WTC11 (cell line): ENCODE measurements around the gene SOX6. TPM values are rescaled to one million over a fixed set of nuclear protein-coding genes. Genes with fewer than 3 reads are reported as not detected.

ENCODE experiments used
- ATAC-seq: fragments of 200-7000 bp; cut with Tn5 transposase; 2 replicates; pipeline ENCODE4 v1.10.0; 2021; ENCODE audit warnings: mild to moderate bottlenecking, moderate library complexity
- CTCF ChIA-PET: fragments of 300-600 bp; sonication (Branson Sonifier 250); formaldehyde crosslinking; loops from one replicate; lab custom pipeline; 2021; ENCODE audit warnings: antibody characterized with exemption; lab: Charles Lee
- POLR2A ChIA-PET: fragments of 350-600 bp; sonication (Branson Sonifier 250); formaldehyde crosslinking; loops from one replicate; lab custom pipeline; 2021; ENCODE audit warnings: antibody characterized with exemption; lab: Charles Lee
- DNase-seq: peaks from one replicate; pipeline ENCODE4 v3.0.0; 2021; ENCODE audit warnings: low spot score
- H3K27ac Mint-ChIP-seq: 2 replicates; pipeline ENCODE4 v1.8.0; 2021; ENCODE audit warnings: mixed read lengths
- H3K27me3 Mint-ChIP-seq: 2 replicates; pipeline ENCODE4 v1.8.0; 2021; ENCODE audit warnings: low read depth, mild to moderate bottlenecking, moderate library complexity, mixed read lengths
- H3K36me3 Mint-ChIP-seq: 2 replicates; pipeline ENCODE4 v1.8.0; 2021; ENCODE audit warnings: mixed read lengths
- H3K4me1 Mint-ChIP-seq: 2 replicates; pipeline ENCODE4 v1.8.0; 2022; ENCODE audit warnings: mixed read lengths
- H3K4me3 Mint-ChIP-seq: 2 replicates; pipeline ENCODE4 v1.8.0; 2021; ENCODE audit warnings: mild to moderate bottlenecking, moderate library complexity, mixed read lengths
- H3K9me3 Mint-ChIP-seq: 2 replicates; pipeline ENCODE4 v1.8.0; 2021; ENCODE audit warnings: mixed read lengths
- CBFB ChIP-seq: sonication (generic); formaldehyde crosslinking; IDR thresholded peaks from 2 replicates; pipeline ENCODE4 v1.8.1; 2022; ENCODE audit warnings: mild to moderate bottlenecking, low read depth, missing genetic modification reagents
- CDX4 ChIP-seq: fragments of 250-450 bp; sonication (Bioruptor Pico); IDR thresholded peaks from 2 replicates; pipeline ENCODE4 v1.9.0; 2021; ENCODE audit warnings: moderate library complexity, mild to moderate bottlenecking, inconsistent platforms, borderline replicate concordance
- E2F4 ChIP-seq: sonication (generic); formaldehyde crosslinking; IDR thresholded peaks from 2 replicates; pipeline ENCODE4 v1.8.1; 2022; ENCODE audit warnings: low read depth, mild to moderate bottlenecking, moderate library complexity, missing genetic modification reagents, borderline replicate concordance
- E2F5 ChIP-seq: sonication (generic); formaldehyde crosslinking; IDR thresholded peaks from 2 replicates; pipeline ENCODE4 v1.8.1; 2022; ENCODE audit warnings: mild to moderate bottlenecking, moderate library complexity, missing genetic modification reagents
- ELF4 ChIP-seq: sonication (generic); formaldehyde crosslinking; IDR thresholded peaks from 2 replicates; pipeline ENCODE4 v1.8.1; 2022; ENCODE audit warnings: low read depth, mild to moderate bottlenecking, moderate library complexity, missing genetic modification reagents
- EMX1 ChIP-seq: fragments of 250-450 bp; sonication (Bioruptor Pico); IDR thresholded peaks from 2 replicates; pipeline ENCODE4 v1.8.0; 2021; ENCODE audit warnings: mild to moderate bottlenecking
- ESRRA ChIP-seq: sonication (generic); formaldehyde crosslinking; IDR thresholded peaks from 2 replicates; pipeline ENCODE4 v1.8.1; 2022; ENCODE audit warnings: mild to moderate bottlenecking, missing genetic modification reagents, borderline replicate concordance
- ETV6 ChIP-seq: sonication (generic); formaldehyde crosslinking; IDR thresholded peaks from 2 replicates; pipeline ENCODE4 v1.8.1; 2022; ENCODE audit warnings: mild to moderate bottlenecking, missing genetic modification reagents
- FOXJ3 ChIP-seq: sonication (generic); formaldehyde crosslinking; IDR thresholded peaks from 2 replicates; pipeline ENCODE4 v1.9.0; 2021; ENCODE audit warnings: missing genetic modification reagents, mild to moderate bottlenecking, borderline replicate concordance
- IRF2 ChIP-seq: sonication (generic); formaldehyde crosslinking; IDR thresholded peaks from 2 replicates; pipeline ENCODE4 v1.8.0; 2022; ENCODE audit warnings: low read depth, missing genetic modification reagents, borderline replicate concordance
- NR1H2 ChIP-seq: sonication (generic); formaldehyde crosslinking; IDR thresholded peaks from 2 replicates; pipeline ENCODE4 v1.9.0; 2021; ENCODE audit warnings: mild to moderate bottlenecking, moderate library complexity, missing genetic modification reagents
- OVOL2 ChIP-seq: fragments of 250-450 bp; sonication (Bioruptor Pico); IDR thresholded peaks from 2 replicates; pipeline ENCODE4 v1.9.0; 2021; ENCODE audit warnings: mild to moderate bottlenecking, borderline replicate concordance
- PRRX2 ChIP-seq: fragments of 250-450 bp; sonication (Bioruptor Pico); IDR thresholded peaks from 2 replicates; pipeline ENCODE4 v1.8.0; 2021; ENCODE audit warnings: mild to moderate bottlenecking
- RORB ChIP-seq: fragments of 250-450 bp; sonication (Bioruptor Pico); IDR thresholded peaks from 2 replicates; pipeline ENCODE4 v1.9.0; 2021; ENCODE audit warnings: mild to moderate bottlenecking
- TCF7 ChIP-seq: sonication (generic); formaldehyde crosslinking; IDR thresholded peaks from 2 replicates; pipeline ENCODE4 v1.8.0; 2022; ENCODE audit warnings: mild to moderate bottlenecking, low read depth, missing genetic modification reagents, moderate library complexity
- TP53 ChIP-seq: sonication (generic); formaldehyde crosslinking; IDR thresholded peaks from 2 replicates; pipeline ENCODE4 v1.8.1; 2023; ENCODE audit warnings: mild to moderate bottlenecking, missing genetic modification reagents
- ZBTB21 ChIP-seq: sonication (generic); formaldehyde crosslinking; IDR thresholded peaks from 2 replicates; pipeline ENCODE4 v1.8.1; 2023; ENCODE audit warnings: mild to moderate bottlenecking, missing genetic modification reagents, borderline replicate concordance
- ZMAT4 ChIP-seq: fragments of 250-450 bp; sonication (Bioruptor Pico); IDR thresholded peaks from 2 replicates; pipeline ENCODE4 v1.9.0; 2021; ENCODE audit warnings: mild to moderate bottlenecking
- ZNF121 ChIP-seq: sonication (generic); formaldehyde crosslinking; IDR thresholded peaks from 2 replicates; pipeline ENCODE4 v1.8.0; 2023; ENCODE audit warnings: missing genetic modification reagents
- ZNF425 ChIP-seq: fragments of 250-450 bp; sonication (Bioruptor Pico); conservative IDR thresholded peaks from 2 replicates; pipeline ENCODE4 v1.9.0; 2021; ENCODE audit warnings: mild to moderate bottlenecking
- ZNF532 ChIP-seq: fragments of 250-450 bp; sonication (Bioruptor Pico); IDR thresholded peaks from 2 replicates; pipeline ENCODE4 v1.9.0; 2021; ENCODE audit warnings: mild to moderate bottlenecking, borderline replicate concordance
- total RNA-seq: library from RNA; stranded (reverse); gene quantifications from 3 replicates; pipeline ENCODE4 v1.2.3, GENCODE V29; 2021

Gene SOX6
- total RNA-seq, 1 experiment from 2014 or later = 0.13 TPM

- TF ChIP-seq ZNF425 (CRISPR knock-in tag) = no peak
- TF ChIP-seq PRRX2 (CRISPR knock-in tag) = no peak
- no peak for TF ChIP-seq TCF7 (CRISPR knock-in tag)
- no peak for TF ChIP-seq TP53
- no peak for TF ChIP-seq ZNF532 (CRISPR knock-in tag)
- no peak for TF ChIP-seq ZMAT4 (CRISPR knock-in tag)
Observed at GRCh38 chr11:15932417-15932816, 423.9 kb downstream of the SOX6 start (continued).

- ChIA-PET POLR2A (interaction anchor here (0.8 kb wide), 1 partner anchor 77 kb away, joined by 3 read pairs; no protein-coding TSS in a partner anchor), CTCF (interaction anchor here (5.1 kb wide), 1 partner anchor 10 kb away, joined by 20 read pairs; no protein-coding TSS in a partner anchor)
- Mint-ChIP-seq H3K4me3 (no peak overlapping the region), H3K27ac (no peak overlapping the region), H3K27me3 (no peaks in the 10 kb centered on the region; the same call in 1 of the 2 replicates), H3K36me3 (no peaks in the 10 kb centered on the region), H3K9me3 (peaks cover 13% of the 10 kb centered on the region), H3K4me1 (no peaks in the 10 kb centered on the region)
- DNase-seq (no peak), ATAC-seq (no peak)
- no peak for TF ChIP-seq CDX4
Observed at GRCh38 chr11:15931497-15931896, 424.8 kb downstream of the SOX6 start.

GRCh38 chr11:15930442-15931025, 425.8 kb downstream of the SOX6 start:
- H3K4me1 Mint-ChIP-seq = no peaks in the 10 kb centered on the region
- CTCF ChIA-PET = interaction anchor here (5.1 kb wide), 1 partner anchor 11 kb away, joined by 20 read pairs; no protein-coding TSS in a partner anchor
- ATAC-seq = no peak
- peaks cover 13% of the 10 kb centered on the region for H3K9me3 Mint-ChIP-seq
- no peaks in the 10 kb centered on the region for H3K36me3 Mint-ChIP-seq
- H3K4me3 Mint-ChIP-seq = no peak overlapping the region
- H3K27ac Mint-ChIP-seq = no peak overlapping the region
- TF ChIP-seq OVOL2 (no peak), RORB (CRISPR knock-in tag) (no peak), ZMAT4 (CRISPR knock-in tag) (no peak), ZBTB21 (CRISPR knock-in tag) (no peak), ETV6 (CRISPR knock-in tag) (no peak), E2F4 (no peak), ELF4 (CRISPR knock-in tag) (no peak), FOXJ3 (CRISPR knock-in tag) (no peak), NR1H2 (CRISPR knock-in tag) (no peak), IRF2 (CRISPR knock-in tag) (no peak), ZNF121 (CRISPR knock-in tag) (no peak), CBFB (CRISPR knock-in tag) (no peak), E2F5 (no peak), EMX1 (no peak), ESRRA (CRISPR knock-in tag) (no peak)
- POLR2A ChIA-PET = no interaction called here
- H3K27me3 Mint-ChIP-seq = no peaks in the 10 kb centered on the region; the same call in 1 of the 2 replicates
- DNase-seq = no peak
